HepG2 (cell line): Measurements from ENCODE around the gene HAND1.

Source experiments
- BRF2 ChIP-seq: sonication (generic); formaldehyde crosslinking; IDR thresholded peaks from 2 replicates; pipeline ENCODE4 v1.8.1; 2022; ENCODE audit warnings: mild to moderate bottlenecking, missing genetic modification reagents
- FOXA3 ChIP-seq: IDR thresholded peaks from 2 replicates; pipeline ENCODE4 v1.6.1; 2016; ENCODE audit warnings: missing genetic modification reagents, missing compliant biosample characterization
- TF ChIP-seq, protein P1 (sequence below), 2 experiments: IDR thresholded peaks; 2 replicates each; pipeline ENCODE4 v1.6.1; 2011 to 2012; ENCODE audit warnings: low read length in 2 of 2, borderline replicate concordance in 1 of 2, low read depth in 1 of 2, mild to moderate bottlenecking in 1 of 2, moderate library complexity in 1 of 2

DNA sequence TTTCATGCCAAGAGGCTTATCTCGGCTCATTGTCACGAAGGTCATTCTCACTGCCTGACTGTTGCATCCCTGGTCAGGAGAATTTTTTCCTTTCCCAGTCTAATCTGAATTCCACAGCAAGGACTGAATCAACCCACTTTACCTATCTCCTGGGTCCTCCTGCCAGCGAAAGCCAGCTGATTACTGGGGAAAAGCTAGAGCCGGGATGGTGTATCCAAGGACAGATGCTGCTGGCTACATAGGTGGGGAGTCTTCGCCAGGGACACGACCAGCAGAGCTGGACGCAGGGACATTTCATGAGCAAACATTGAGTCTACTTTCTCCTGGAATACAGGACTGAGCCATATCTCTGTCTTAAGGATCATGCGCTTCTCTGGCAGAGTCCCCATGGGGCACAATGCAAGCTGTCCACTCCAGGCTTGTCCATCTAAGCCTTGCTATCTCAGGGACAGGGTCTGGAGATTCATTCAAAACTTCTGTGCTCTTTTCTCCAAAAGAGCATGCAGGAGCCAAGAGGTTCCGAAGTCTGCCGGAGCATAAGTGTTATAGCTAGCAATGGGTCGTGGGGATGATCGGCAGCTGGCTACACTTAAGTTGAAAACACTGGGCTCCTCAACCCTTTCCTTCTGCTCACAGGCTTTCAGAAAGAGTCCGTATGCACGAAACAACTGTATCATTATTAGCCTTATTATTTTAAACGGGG is 6.5 kb upstream of the HAND1 start:
- TF ChIP-seq, protein P1, sequence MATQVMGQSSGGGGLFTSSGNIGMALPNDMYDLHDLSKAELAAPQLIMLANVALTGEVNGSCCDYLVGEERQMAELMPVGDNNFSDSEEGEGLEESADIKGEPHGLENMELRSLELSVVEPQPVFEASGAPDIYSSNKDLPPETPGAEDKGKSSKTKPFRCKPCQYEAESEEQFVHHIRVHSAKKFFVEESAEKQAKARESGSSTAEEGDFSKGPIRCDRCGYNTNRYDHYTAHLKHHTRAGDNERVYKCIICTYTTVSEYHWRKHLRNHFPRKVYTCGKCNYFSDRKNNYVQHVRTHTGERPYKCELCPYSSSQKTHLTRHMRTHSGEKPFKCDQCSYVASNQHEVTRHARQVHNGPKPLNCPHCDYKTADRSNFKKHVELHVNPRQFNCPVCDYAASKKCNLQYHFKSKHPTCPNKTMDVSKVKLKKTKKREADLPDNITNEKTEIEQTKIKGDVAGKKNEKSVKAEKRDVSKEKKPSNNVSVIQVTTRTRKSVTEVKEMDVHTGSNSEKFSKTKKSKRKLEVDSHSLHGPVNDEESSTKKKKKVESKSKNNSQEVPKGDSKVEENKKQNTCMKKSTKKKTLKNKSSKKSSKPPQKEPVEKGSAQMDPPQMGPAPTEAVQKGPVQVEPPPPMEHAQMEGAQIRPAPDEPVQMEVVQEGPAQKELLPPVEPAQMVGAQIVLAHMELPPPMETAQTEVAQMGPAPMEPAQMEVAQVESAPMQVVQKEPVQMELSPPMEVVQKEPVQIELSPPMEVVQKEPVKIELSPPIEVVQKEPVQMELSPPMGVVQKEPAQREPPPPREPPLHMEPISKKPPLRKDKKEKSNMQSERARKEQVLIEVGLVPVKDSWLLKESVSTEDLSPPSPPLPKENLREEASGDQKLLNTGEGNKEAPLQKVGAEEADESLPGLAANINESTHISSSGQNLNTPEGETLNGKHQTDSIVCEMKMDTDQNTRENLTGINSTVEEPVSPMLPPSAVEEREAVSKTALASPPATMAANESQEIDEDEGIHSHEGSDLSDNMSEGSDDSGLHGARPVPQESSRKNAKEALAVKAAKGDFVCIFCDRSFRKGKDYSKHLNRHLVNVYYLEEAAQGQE (IDR thresholded peaks at IDR 0.05; ENCODE audit: borderline replicate concordance in 1 of 2, low read depth in 1 of 2, low read length in 2 of 2), result no peak
- TF ChIP-seq FOXA3 (no peak), BRF2 (CRISPR knock-in tag) (no peak)
